K562 (cell line): ENCODE measurements around the gene PPP1R1C. TPM values are rescaled to one million over a fixed set of nuclear protein-coding genes. Genes with fewer than 3 reads are reported as not detected.

Experiments used
- ARHGAP35 ChIP-seq: fragments of 450-650 bp; IDR thresholded peaks from 2 replicates; pipeline ENCODE4 v1.6.1; 2018; ENCODE audit not compliant: partially characterized antibody
- C11orf30 ChIP-seq: fragments of 450-650 bp; IDR thresholded peaks from 2 replicates; pipeline ENCODE4 v1.6.1; 2016; ENCODE audit warnings: low read depth, mild to moderate bottlenecking
- GTF2E2 ChIP-seq: fragments of 200-800 bp; sonication (Bioruptor generic); IDR thresholded peaks from 2 replicates; pipeline ENCODE4 v1.6.1; 2016; ENCODE audit warnings: missing genetic modification characterization, missing compliant biosample characterization
- ILF3 ChIP-seq: fragments of 450-650 bp; IDR thresholded peaks from 2 replicates; pipeline ENCODE4 v1.6.1; 2018; ENCODE audit warnings: antibody characterized with exemption, mild to moderate bottlenecking, moderate library complexity, borderline replicate concordance
- KAT2B ChIP-seq: IDR thresholded peaks from one replicate; pipeline ENCODE4 v1.6.1; 2012; ENCODE audit warnings: low read depth, mild to moderate bottlenecking, control low read depth, inconsistent platforms, low read length, moderate library complexity
- ZBTB43 ChIP-seq: sonication (generic); formaldehyde crosslinking; IDR thresholded peaks from 2 replicates; pipeline ENCODE4 v1.8.0; 2023; ENCODE audit warnings: mild to moderate bottlenecking, missing genetic modification reagents
- ZFP30 ChIP-seq: fragments of 250-450 bp; sonication (Bioruptor Pico); IDR thresholded peaks from 2 replicates; pipeline ENCODE4 v1.8.0; 2022; ENCODE audit warnings: moderate library complexity, mild to moderate bottlenecking, inconsistent platforms, borderline replicate concordance
- ZFPM2 ChIP-seq: fragments of 250-450 bp; sonication (Bioruptor Pico); IDR thresholded peaks from 2 replicates; pipeline ENCODE4 v1.5.1; 2022; ENCODE audit warnings: mild to moderate bottlenecking
- ZNF445 ChIP-seq: fragments of 250-450 bp; sonication (Bioruptor Pico); IDR thresholded peaks from 2 replicates; pipeline ENCODE4 v1.4.0; 2020; ENCODE audit warnings: low read depth, mild to moderate bottlenecking, moderate library complexity
- polyA plus RNA-seq, 8 experiments: library from polyadenylated mRNA; depleted of rRNA in 4 of 8; stranded (reverse) in 5 of 8; unstranded in 3 of 8; fragments of >200 nt; fragmentation: Nextera tagmentation in 2 of 8; fragmentation: Illumina TruSeq in 1 of 8; extraction: Ambion mirVana in 2 of 8; extraction: Trizol in 1 of 8; gene quantifications; 2 replicates each; pipeline versions ENCODE4 v1.2.1 to v1.2.3, GENCODE V29; 2011 to 2014; ENCODE audit warnings: inconsistent platforms in 1 of 8, missing spikeins in 1 of 8
- total RNA-seq, 7 experiments: library from RNA; depleted of rRNA in 6 of 7; stranded (reverse); fragments of >200 nt in 6 of 7; fragmentation: Illumina TruSeq in 2 of 7; extraction: Trizol in 2 of 7; gene quantifications; 2 replicates each; pipeline versions ENCODE4 v1.2.1 to v1.2.3, GENCODE V29; 2011 to 2021; ENCODE audit warnings: low replicate concordance in 1 of 7
- TF ChIP-seq, protein P1 (sequence below): fragments of 250-450 bp; sonication (Bioruptor Pico); IDR thresholded peaks from 2 replicates; pipeline ENCODE4 v1.4.0; 2020; ENCODE audit warnings: borderline replicate concordance

The PPP1R1C gene
- total and polyA plus RNA-seq, 9 of the 15 experiments (the other 6 are each of a cell fraction or from before 2014, with no cell fraction given): 0.09 to 0.64 (median 0.40) TPM; not detected in 2

DNA sequence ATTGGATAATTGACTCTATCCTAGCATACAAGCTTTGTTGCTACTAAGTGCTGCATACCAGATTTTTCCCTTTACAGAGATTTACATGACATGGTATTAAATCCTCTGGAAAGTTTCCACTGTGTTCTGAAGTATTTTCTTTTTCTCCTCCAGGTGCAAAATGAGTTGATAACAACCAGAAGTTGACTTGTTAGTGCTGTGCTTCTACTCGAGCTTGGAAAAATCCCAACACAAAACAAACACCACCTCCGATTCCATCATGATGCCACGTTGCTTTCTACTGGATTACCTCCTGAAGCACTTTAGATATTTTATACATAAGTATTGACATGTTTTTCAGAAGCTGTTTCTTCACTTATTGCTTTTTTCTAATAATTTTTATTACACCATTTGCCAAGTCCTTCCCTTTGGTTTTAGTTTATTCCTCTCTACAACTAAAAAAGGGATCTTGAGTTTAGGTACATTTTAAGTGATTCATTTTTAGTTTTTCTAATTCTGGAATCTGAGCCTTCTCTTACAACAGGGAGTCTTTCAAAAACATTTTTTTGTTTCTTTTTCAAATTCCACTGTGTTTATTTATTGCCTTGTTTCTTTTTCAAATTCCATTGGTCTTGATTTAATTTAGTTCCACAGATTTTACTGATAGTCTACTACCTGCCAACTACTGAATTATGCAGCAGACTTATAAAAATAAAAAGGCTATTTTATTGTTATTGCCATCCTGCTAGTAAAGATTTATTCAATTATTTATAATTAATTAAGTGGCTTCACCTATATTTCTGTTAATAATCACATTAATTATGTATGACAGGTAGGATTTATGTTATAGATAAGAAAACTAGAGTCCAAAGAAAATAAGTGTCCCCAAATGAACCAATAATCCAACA is 143.4 kb downstream of the PPP1R1C start (continued):
- TF ChIP-seq, protein P1, sequence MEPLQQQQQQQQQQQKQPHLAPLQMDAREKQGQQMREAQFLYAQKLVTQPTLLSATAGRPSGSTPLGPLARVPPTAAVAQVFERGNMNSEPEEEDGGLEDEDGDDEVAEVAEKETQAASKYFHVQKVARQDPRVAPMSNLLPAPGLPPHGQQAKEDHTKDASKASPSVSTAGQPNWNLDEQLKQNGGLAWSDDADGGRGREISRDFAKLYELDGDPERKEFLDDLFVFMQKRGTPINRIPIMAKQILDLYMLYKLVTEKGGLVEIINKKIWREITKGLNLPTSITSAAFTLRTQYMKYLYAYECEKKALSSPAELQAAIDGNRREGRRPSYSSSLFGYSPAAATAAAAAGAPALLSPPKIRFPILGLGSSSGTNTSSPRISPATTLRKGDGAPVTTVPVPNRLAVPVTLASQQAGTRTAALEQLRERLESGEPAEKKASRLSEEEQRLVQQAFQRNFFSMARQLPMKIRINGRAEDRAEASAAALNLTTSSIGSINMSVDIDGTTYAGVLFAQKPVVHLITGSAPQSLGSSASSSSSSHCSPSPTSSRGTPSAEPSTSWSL (CRISPR knock-in tag): no peak
- TF ChIP-seq GTF2E2 (tag): no peak
- TF ChIP-seq ILF3: no peak
- no peak for TF ChIP-seq ZBTB43 (CRISPR knock-in tag)
- TF ChIP-seq ARHGAP35: no peak
- TF ChIP-seq ZFPM2 (CRISPR knock-in tag): no peak
- no peak for TF ChIP-seq ZFP30 (CRISPR knock-in tag)
- TF ChIP-seq C11orf30: no peak
- no peak for TF ChIP-seq ZNF445 (CRISPR knock-in tag)
- no peak for TF ChIP-seq KAT2B
- TF ChIP-seq, all 486 proteins: peak for 0
